ENCODE measurements around the gene JMJD1C.

JMJD1C gene

DNA sequence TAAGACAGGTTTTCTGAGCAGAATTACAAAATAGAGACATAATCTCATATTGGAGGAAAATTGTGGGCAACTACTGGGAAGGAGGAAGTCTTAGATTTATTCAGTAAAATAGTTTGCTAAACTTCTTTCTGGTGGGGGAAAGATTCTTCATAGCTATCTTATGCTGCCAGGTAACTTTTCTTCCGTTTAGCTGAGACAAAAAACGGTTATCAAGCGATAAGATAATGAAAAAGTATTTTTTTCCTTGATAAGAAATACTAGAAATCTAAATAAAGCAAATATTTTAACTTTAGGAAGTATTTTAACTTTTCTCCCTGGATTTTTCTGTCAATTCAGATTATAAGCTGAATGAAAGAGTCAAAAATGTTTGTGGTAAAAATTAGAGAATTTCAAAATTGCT, 52.3 kb downstream of the JMJD1C start:
- H3K9ac ChIP-seq (ENCODE audit: insufficient read length, low read depth), result no peak overlapping the region
- no peak overlapping the region for H3K4me3 ChIP-seq (ENCODE audit: insufficient read length, low read depth)
- no peaks in the 10 kb centered on the region for H3K4me1 ChIP-seq (ENCODE audit: insufficient read depth, insufficient read length)
- no peaks in the 10 kb centered on the region for H3K9me3 ChIP-seq (ENCODE audit: insufficient read depth, low read length)
- DNase-seq (ENCODE audit: low read depth, low spot score), result no peak
- TF ChIP-seq YY1 (IDR thresholded peaks at IDR 0.05; ENCODE audit: insufficient read depth, insufficient read length) (no peak), ZNF274 (IDR thresholded peaks at IDR 0.05; ENCODE audit: low read depth, low read length) (no peak), SUZ12 (IDR thresholded peaks at IDR 0.05; ENCODE audit: extremely low read depth, insufficient read depth, insufficient read length) (no peak)
- no peaks in the 10 kb centered on the region for H3K36me3 ChIP-seq (ENCODE audit: insufficient read depth, insufficient read length, low read length)
- no peaks in the 10 kb centered on the region for H3K27me3 ChIP-seq (ENCODE audit: insufficient read depth, insufficient read length)

DNA sequence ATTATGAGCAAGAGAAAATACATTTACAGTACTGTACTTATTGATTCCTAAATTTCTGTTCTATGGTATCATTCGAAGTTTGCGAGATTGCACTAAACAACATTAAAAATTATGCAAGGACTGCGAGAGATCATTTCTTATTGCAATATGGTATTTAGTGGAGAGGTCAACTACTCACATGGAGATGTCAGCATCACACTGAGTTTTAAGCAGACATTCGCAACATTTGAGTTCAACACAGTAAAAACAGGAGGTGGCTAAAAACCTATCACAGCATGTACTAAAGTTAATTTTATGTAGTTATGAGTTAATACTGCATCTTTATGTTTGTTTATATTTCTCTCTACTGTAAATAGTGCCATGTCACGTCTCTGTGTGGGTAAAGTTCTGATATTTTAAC, 53.5 kb downstream of the JMJD1C start:
- no peaks in the 10 kb centered on the region for H3K27me3 ChIP-seq (ENCODE audit: insufficient read depth, insufficient read length)
- no peak for DNase-seq (ENCODE audit: low read depth, low spot score)
- H3K4me1 ChIP-seq (ENCODE audit: insufficient read depth, insufficient read length), result no peaks in the 10 kb centered on the region

DNA sequence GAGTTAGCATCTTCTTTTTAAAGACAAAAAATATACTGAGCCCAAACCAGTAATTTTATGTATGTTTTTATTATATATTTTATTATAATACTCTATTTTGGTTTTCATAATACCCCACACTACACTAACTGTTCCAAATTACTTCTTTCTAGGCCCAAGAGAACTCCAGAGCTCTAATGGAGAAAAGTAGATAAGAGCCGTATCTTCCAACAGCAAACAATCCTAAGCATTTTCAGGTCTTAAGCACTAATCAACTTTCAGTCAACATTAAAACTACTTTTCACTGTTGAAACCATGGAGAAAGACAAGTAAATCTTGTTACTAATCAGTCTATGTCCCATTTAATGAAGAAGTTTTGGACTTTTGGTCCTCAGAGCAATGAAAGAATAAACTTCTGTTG, 55.1 kb downstream of the JMJD1C start:
- Histone ChIP-seq H3K36me3 (ENCODE audit: insufficient read depth, insufficient read length, low read length) (no peaks in the 10 kb centered on the region), H3K9me3 (ENCODE audit: insufficient read depth, low read length) (no peaks in the 10 kb centered on the region), H3K4me1 (ENCODE audit: insufficient read depth, insufficient read length) (no peaks in the 10 kb centered on the region), H3K4me3 (ENCODE audit: insufficient read length, low read depth) (no peak overlapping the region), H3K9ac (ENCODE audit: insufficient read length, low read depth) (no peak overlapping the region), H3K27me3 (ENCODE audit: insufficient read depth, insufficient read length) (no peaks in the 10 kb centered on the region)
- DNase-seq (ENCODE audit: low read depth, low spot score), result no peak
- TF ChIP-seq ZNF274 (IDR thresholded peaks at IDR 0.05; ENCODE audit: low read depth, low read length) (no peak), SUZ12 (IDR thresholded peaks at IDR 0.05; ENCODE audit: extremely low read depth, insufficient read depth, insufficient read length) (no peak), YY1 (IDR thresholded peaks at IDR 0.05; ENCODE audit: insufficient read depth, insufficient read length) (no peak)

More for the DNA sequence above, 53.5 kb downstream of the JMJD1C start:
- Histone ChIP-seq H3K9me3 (ENCODE audit: insufficient read depth, low read length) (no peaks in the 10 kb centered on the region), H3K36me3 (ENCODE audit: insufficient read depth, insufficient read length, low read length) (no peaks in the 10 kb centered on the region), H3K4me3 (ENCODE audit: insufficient read length, low read depth) (no peak overlapping the region), H3K9ac (ENCODE audit: insufficient read length, low read depth) (no peak overlapping the region)
- TF ChIP-seq ZNF274 (IDR thresholded peaks at IDR 0.05; ENCODE audit: low read depth, low read length) (no peak), SUZ12 (IDR thresholded peaks at IDR 0.05; ENCODE audit: extremely low read depth, insufficient read depth, insufficient read length) (no peak), YY1 (IDR thresholded peaks at IDR 0.05; ENCODE audit: insufficient read depth, insufficient read length) (no peak)

DNA sequence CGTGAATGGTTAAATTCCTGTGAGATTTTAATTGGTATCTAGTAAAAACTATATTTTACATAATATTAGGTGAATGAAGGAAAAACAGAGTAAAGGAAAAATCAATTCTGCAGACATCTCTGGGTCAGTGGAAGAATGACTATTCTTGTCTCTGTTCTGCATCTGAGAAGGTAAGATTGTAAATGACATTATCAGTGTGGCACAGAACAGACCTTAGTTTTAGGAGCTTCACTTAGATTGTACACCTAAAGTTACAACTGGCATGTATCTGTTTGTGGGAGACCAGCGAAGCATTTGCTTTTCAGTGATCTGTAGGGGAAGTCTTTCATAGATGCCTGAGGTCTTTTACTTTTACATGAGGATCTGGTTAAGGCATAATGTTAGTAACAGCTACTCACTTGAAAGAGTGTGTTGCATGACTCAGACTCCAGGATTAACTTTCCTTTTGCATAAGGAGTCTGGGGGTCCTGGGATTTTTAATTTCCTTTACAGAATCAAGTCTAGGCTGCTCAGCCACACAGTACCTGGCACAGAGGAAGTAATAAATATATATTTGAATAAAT, 56.2 kb downstream of the JMJD1C start:
- no peak for DNase-seq (ENCODE audit: low read depth, low spot score)
- Histone ChIP-seq H3K9ac (ENCODE audit: insufficient read length, low read depth) (no peak overlapping the region), H3K4me1 (ENCODE audit: insufficient read depth, insufficient read length) (no peaks in the 10 kb centered on the region), H3K27me3 (ENCODE audit: insufficient read depth, insufficient read length) (no peaks in the 10 kb centered on the region), H3K9me3 (ENCODE audit: insufficient read depth, low read length) (no peaks in the 10 kb centered on the region), H3K4me3 (ENCODE audit: insufficient read length, low read depth) (no peak overlapping the region), H3K36me3 (ENCODE audit: insufficient read depth, insufficient read length, low read length) (peaks cover 3% of the 10 kb centered on the region)
- TF ChIP-seq SUZ12 (IDR thresholded peaks at IDR 0.05; ENCODE audit: extremely low read depth, insufficient read depth, insufficient read length) (no peak), ZNF274 (IDR thresholded peaks at IDR 0.05; ENCODE audit: low read depth, low read length) (no peak), YY1 (IDR thresholded peaks at IDR 0.05; ENCODE audit: insufficient read depth, insufficient read length) (no peak)

DNA sequence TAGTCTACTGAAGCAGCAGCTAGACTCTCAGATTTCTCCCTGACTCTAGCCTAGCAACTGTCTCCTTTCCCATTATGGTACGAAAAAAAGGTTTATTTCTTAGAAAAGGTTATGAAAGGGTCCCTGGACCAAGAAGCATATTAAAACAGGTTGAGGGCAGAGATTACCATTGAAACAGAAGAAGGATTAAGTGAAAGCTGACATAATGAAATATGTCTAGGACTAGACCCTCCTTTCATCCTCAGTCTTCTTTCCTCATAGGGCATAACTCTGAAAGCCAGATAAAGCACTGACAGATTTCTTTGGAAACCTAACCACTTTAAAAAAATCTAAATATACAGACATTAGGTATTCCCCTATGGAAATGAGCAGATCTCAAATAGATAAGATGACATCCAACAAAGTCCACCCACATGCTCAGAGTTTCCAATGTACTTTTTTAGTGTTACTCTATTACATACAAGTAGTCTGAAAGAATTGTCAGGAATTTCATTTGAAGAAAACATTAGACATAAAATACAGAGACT, 58.6 kb downstream of the JMJD1C start:
- H3K4me3 ChIP-seq (ENCODE audit: insufficient read length, low read depth), result no peak overlapping the region
- no peak for DNase-seq (ENCODE audit: low read depth, low spot score)
- no peak overlapping the region for H3K9ac ChIP-seq (ENCODE audit: insufficient read length, low read depth)
- no peaks in the 10 kb centered on the region for H3K9me3 ChIP-seq (ENCODE audit: insufficient read depth, low read length)
- peaks cover 3% of the 10 kb centered on the region for H3K36me3 ChIP-seq (ENCODE audit: insufficient read depth, insufficient read length, low read length)
- no peak for TF ChIP-seq SUZ12 (IDR thresholded peaks at IDR 0.05; ENCODE audit: extremely low read depth, insufficient read depth, insufficient read length)
- H3K4me1 ChIP-seq (ENCODE audit: insufficient read depth, insufficient read length), result no peaks in the 10 kb centered on the region
- H3K27me3 ChIP-seq (ENCODE audit: insufficient read depth, insufficient read length), result no peaks in the 10 kb centered on the region

DNA sequence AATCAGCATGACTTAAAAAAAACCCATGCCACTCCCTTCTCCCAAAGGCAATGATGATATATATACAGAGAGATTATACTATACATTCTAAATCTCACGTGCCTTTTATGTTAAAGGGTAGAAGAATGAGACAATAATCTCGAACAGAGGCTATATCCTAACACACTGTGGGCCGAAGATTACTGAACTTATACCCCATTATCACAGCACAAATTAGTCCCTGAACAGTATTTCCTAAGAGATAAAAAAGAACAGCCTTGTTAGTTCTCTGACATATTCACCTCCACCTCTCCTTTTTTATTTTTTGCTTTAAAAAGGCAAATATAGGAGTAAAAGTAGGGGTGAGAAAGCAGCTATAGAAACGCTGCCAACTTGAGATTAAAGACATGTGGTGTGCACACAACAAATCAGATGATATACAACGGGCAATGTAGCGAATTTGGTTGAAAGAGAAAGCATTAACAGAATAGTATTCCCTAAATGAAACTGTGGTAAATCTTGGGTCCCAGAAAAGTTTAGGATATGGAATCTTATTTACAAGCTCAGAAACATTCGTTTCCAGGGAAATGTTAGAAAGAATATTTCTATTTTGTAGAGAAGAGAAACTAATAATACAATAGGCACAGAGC, 69.5 kb downstream of the JMJD1C start:
- H3K36me3 ChIP-seq (ENCODE audit: insufficient read depth, insufficient read length, low read length), result no peaks in the 10 kb centered on the region
- no peak for DNase-seq (ENCODE audit: low read depth, low spot score)
- no peaks in the 10 kb centered on the region for H3K4me1 ChIP-seq (ENCODE audit: insufficient read depth, insufficient read length)
- H3K9ac ChIP-seq (ENCODE audit: insufficient read length, low read depth), result no peak overlapping the region
- H3K27me3 ChIP-seq (ENCODE audit: insufficient read depth, insufficient read length), result no peaks in the 10 kb centered on the region
- no peaks in the 10 kb centered on the region for H3K9me3 ChIP-seq (ENCODE audit: insufficient read depth, low read length)
- TF ChIP-seq SUZ12 (IDR thresholded peaks at IDR 0.05; ENCODE audit: extremely low read depth, insufficient read depth, insufficient read length) (no peak), ZNF274 (IDR thresholded peaks at IDR 0.05; ENCODE audit: low read depth, low read length) (no peak), YY1 (IDR thresholded peaks at IDR 0.05; ENCODE audit: insufficient read depth, insufficient read length) (no peak)
- H3K4me3 ChIP-seq (ENCODE audit: insufficient read length, low read depth), result no peak overlapping the region

DNA sequence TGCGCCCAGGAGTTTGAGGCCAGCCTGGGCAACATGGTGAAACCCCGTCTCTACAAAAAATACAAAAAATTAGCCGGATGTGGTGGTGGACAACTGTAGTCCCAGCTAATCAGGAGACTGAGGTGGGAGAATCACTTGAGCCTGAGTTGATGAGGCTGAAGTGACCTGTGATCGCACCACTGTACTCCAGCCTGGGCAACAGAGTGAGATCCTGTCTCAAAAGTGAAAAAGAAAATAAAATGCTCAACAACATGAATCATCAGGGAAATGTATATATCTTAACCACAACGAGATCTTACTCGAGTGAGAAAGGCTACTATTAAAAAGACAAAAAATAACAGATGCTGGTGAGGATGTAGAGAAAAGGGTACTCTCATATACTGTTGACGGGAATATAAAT, 72.7 kb downstream of the JMJD1C start:
- no peak overlapping the region for H3K4me3 ChIP-seq (ENCODE audit: insufficient read length, low read depth)
- no peak overlapping the region for H3K9ac ChIP-seq (ENCODE audit: insufficient read length, low read depth)
- DNase-seq (ENCODE audit: low read depth, low spot score), result no peak
- H3K36me3 ChIP-seq (ENCODE audit: insufficient read depth, insufficient read length, low read length), result no peaks in the 10 kb centered on the region
- no peaks in the 10 kb centered on the region for H3K27me3 ChIP-seq (ENCODE audit: insufficient read depth, insufficient read length)
- H3K9me3 ChIP-seq (ENCODE audit: insufficient read depth, low read length), result 0 out of 2 replicates have a peak, but pooled peaks cover 7% of the 10 kb centered on the region
- H3K4me1 ChIP-seq (ENCODE audit: insufficient read depth, insufficient read length), result no peaks in the 10 kb centered on the region
- no peak for TF ChIP-seq YY1 (IDR thresholded peaks at IDR 0.05; ENCODE audit: insufficient read depth, insufficient read length)
- TF ChIP-seq SUZ12 (IDR thresholded peaks at IDR 0.05; ENCODE audit: extremely low read depth, insufficient read depth, insufficient read length), result no peak
- no peak for TF ChIP-seq ZNF274 (IDR thresholded peaks at IDR 0.05; ENCODE audit: low read depth, low read length)

Measured in NT2/D1 (cell line).